H1 (cell line): ENCODE measurements around the gene ZNF764. TPM values are rescaled to one million over a fixed set of nuclear protein-coding genes. Genes with fewer than 3 reads are reported as not detected.

ENCODE experiments used
- BACH1 ChIP-seq: IDR thresholded peaks from 2 replicates; pipeline ENCODE4 v1.6.1; 2012; ENCODE audit warnings: low read length, improper control_type of control experiment
- CEBPB ChIP-seq: IDR thresholded peaks from 2 replicates; pipeline ENCODE4 v1.6.1; 2012; ENCODE audit warnings: low read depth, low read length
- CREB1 ChIP-seq: IDR thresholded peaks from 2 replicates; pipeline ENCODE4 v1.6.1; 2012; ENCODE audit warnings: inconsistent platforms
- CTBP2 ChIP-seq: IDR thresholded peaks from 2 replicates; pipeline ENCODE4 v1.7.0; 2011; ENCODE audit warnings: borderline replicate concordance, mild to moderate bottlenecking, moderate library complexity, mixed read lengths, low read length; ENCODE audit not compliant: insufficient read depth, insufficient read length
- EZH2 ChIP-seq: fragments of 200-600 bp; sonication (generic); IDR thresholded peaks from 2 replicates; pipeline ENCODE4 v1.7.1; 2012; ENCODE audit warnings: low read depth, mild to moderate bottlenecking, moderate library complexity, low read length, inconsistent platforms; ENCODE audit not compliant: severe bottlenecking
- FOSL1 ChIP-seq: IDR thresholded peaks from 2 replicates; pipeline ENCODE4 v1.6.1; 2011; ENCODE audit warnings: mild to moderate bottlenecking, low read depth, low read length, moderate library complexity; ENCODE audit not compliant: insufficient read depth
- GTF2F1 ChIP-seq: IDR thresholded peaks from 2 replicates; pipeline ENCODE4 v1.6.1; 2012; ENCODE audit warnings: low read depth, low read length, improper control_type of control experiment, borderline replicate concordance
- HDAC6 ChIP-seq: IDR thresholded peaks from one replicate; pipeline ENCODE4 v1.7.1; 2012; ENCODE audit warnings: low read depth, mild to moderate bottlenecking, inconsistent platforms, low read length, moderate library complexity
- KDM4A ChIP-seq: IDR thresholded peaks from one replicate; pipeline ENCODE4 v1.7.1; 2012; ENCODE audit warnings: low read depth, mild to moderate bottlenecking, moderate library complexity, low read length, inconsistent platforms; ENCODE audit not compliant: severe bottlenecking
- NRF1 ChIP-seq: IDR thresholded peaks from 2 replicates; pipeline ENCODE4 v1.6.1; 2011; ENCODE audit warnings: mild to moderate bottlenecking, low read depth, low read length, improper control_type of control experiment
- POLR2A ChIP-seq, 2 experiments: IDR thresholded peaks; 1 replicate in 1 of 2; 2 replicates in 1 of 2; pipeline ENCODE4 v1.6.1; 2011; ENCODE audit warnings: low read depth in 2 of 2, low read length in 2 of 2, mild to moderate bottlenecking in 2 of 2; ENCODE audit errors: control extremely low read depth in 1 of 2
- POLR2AphosphoS5 ChIP-seq: IDR thresholded peaks from 2 replicates; pipeline ENCODE4 v1.6.1; 2011; ENCODE audit warnings: low read depth, low read length
- POU5F1 ChIP-seq: IDR thresholded peaks from 2 replicates; pipeline ENCODE4 v1.6.1; 2011; ENCODE audit warnings: low read depth, mild to moderate bottlenecking, low read length, moderate library complexity
- RFX5 ChIP-seq: IDR thresholded peaks from 2 replicates; pipeline ENCODE4 v1.6.1; 2011; ENCODE audit warnings: low read depth, low read length, improper control_type of control experiment, borderline replicate concordance
- RNF2 ChIP-seq: fragments of 200-900, 300-1000 bp; sonication (generic); IDR thresholded peaks from 2 replicates; pipeline ENCODE4 v1.7.1; 2016; ENCODE audit warnings: borderline replicate concordance, low read depth, mild to moderate bottlenecking, antibody characterized with exemption, low read length; ENCODE audit not compliant: poor library complexity, severe bottlenecking; ENCODE audit errors: missing control alignments
- RXRA ChIP-seq: IDR thresholded peaks from 2 replicates; pipeline ENCODE4 v1.6.1; 2011; ENCODE audit warnings: low read depth, mild to moderate bottlenecking, low read length, moderate library complexity; ENCODE audit not compliant: insufficient read depth
- SP1 ChIP-seq: IDR thresholded peaks from 2 replicates; pipeline ENCODE4 v1.6.1; 2011; ENCODE audit warnings: low read depth, low read length
- SP4 ChIP-seq: IDR thresholded peaks from 2 replicates; pipeline ENCODE4 v1.6.1; 2012; ENCODE audit warnings: low read length, inconsistent platforms
- TEAD4 ChIP-seq: IDR thresholded peaks from 2 replicates; pipeline ENCODE4 v1.6.1; 2012; ENCODE audit warnings: low read depth, low read length, inconsistent platforms, mixed read lengths
- YY1 ChIP-seq: IDR thresholded peaks from 2 replicates; pipeline ENCODE4 v1.6.1; 2011; ENCODE audit warnings: low read depth, mild to moderate bottlenecking, low read length
- polyA plus RNA-seq, 7 experiments: library from polyadenylated mRNA; depleted of rRNA in 3 of 7; stranded (reverse) in 5 of 7; unstranded in 2 of 7; fragments of >200 nt in 5 of 7; fragments of 200-250 nt in 2 of 7; gene quantifications; 1 replicate in 5 of 7; 2 replicates in 1 of 7; 4 replicates in 1 of 7; pipeline versions ENCODE4 v1.2.1 to v1.2.3, GENCODE V29; 2011 to 2013; ENCODE audit warnings: missing spikeins in 2 of 7, mixed read lengths in 2 of 7
- total RNA-seq: library from RNA; stranded (reverse); fragmentation: NEBNext Ultra II Directional; extraction: Animal tissue kit (Norgen Biotek cat#: 25700); gene quantifications from 2 replicates; pipeline ENCODE4 v1.2.1, GENCODE V29; 2021
- TF ChIP-seq, protein P1 (sequence below): IDR thresholded peaks from 2 replicates; pipeline ENCODE4 v1.6.1; 2012; ENCODE audit warnings: inconsistent platforms
- TF ChIP-seq, protein P2 (sequence below): IDR thresholded peaks from 2 replicates; pipeline ENCODE4 v1.6.1; 2011; ENCODE audit warnings: low read depth, mild to moderate bottlenecking, low read length; ENCODE audit not compliant: insufficient read depth

The ZNF764 gene
- total and polyA plus RNA-seq, 2 of the 8 experiments (the other 6 are each of a cell fraction or from before 2014, with no cell fraction given): 5.7 to 7.7 TPM

- TF ChIP-seq POLR2AphosphoS5: 0 out of 2 replicates have a peak, but pooled peaks have one; percentile 10
- TF ChIP-seq EZH2: no peak
- TF ChIP-seq SP1: peak; percentile 90
- TF ChIP-seq, protein P1, sequence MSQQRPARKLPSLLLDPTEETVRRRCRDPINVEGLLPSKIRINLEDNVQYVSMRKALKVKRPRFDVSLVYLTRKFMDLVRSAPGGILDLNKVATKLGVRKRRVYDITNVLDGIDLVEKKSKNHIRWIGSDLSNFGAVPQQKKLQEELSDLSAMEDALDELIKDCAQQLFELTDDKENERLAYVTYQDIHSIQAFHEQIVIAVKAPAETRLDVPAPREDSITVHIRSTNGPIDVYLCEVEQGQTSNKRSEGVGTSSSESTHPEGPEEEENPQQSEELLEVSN: no peak; the same call in 1 of the 2 replicates
- TF ChIP-seq TEAD4: no peak
- no peak for TF ChIP-seq BACH1
- peak; percentile 39 to 42 for TF ChIP-seq POLR2A (IDR thresholded peaks at IDR 0.05; ENCODE audit: control extremely low read depth in 1 of 2, low read depth in 2 of 2, low read length in 2 of 2)
- TF ChIP-seq, protein P2, sequence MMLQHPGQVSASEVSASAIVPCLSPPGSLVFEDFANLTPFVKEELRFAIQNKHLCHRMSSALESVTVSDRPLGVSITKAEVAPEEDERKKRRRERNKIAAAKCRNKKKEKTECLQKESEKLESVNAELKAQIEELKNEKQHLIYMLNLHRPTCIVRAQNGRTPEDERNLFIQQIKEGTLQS: no peak
- TF ChIP-seq CREB1: no peak; the same call in none of the 2 replicates
- peak; percentile 99 for TF ChIP-seq YY1
- TF ChIP-seq CEBPB: no peak
- no peak for TF ChIP-seq POU5F1
- no peak for TF ChIP-seq FOSL1
- TF ChIP-seq RFX5: no peak
- no peak for TF ChIP-seq SP4
- peak; percentile 49 for TF ChIP-seq KDM4A
- TF ChIP-seq RXRA: no peak
- no peak for TF ChIP-seq RNF2
- no peak for TF ChIP-seq HDAC6
- no peak for TF ChIP-seq NRF1
- no peak for TF ChIP-seq GTF2F1
- TF ChIP-seq CTBP2: no peak
These were observed 13.5 kb upstream of the ZNF764 start, which contains the start of gene ZNF688 (continued) for GRCh38 chr16:30571445-30572322.
